ENCODE measurements around the gene MAP7.

MAP7 gene

GRCh38 chr6:136427378-136427717 is 122.9 kb downstream of the MAP7 start:
- in situ Hi-C loops (cut with MboI; ENCODE audit: low sequenced_read_pairs, unreplicated experiment) = no loop called here
- no peak for DNase-seq (ENCODE audit: low spot score)

GRCh38 chr6:136426627-136427377 is 123.4 kb downstream of the MAP7 start:
- in situ Hi-C loops (cut with MboI; ENCODE audit: low sequenced_read_pairs, unreplicated experiment) = no loop called here
- no peak for DNase-seq (ENCODE audit: low spot score)
- TF ChIP-seq CTCF (IDR thresholded peaks at IDR 0.05; ENCODE audit: borderline replicate concordance, control extremely low read depth, extremely low read depth, insufficient read depth, missing control alignments) = no peak

More at GRCh38 chr6:136427378-136427717, 122.9 kb downstream of the MAP7 start:
- TF ChIP-seq CTCF (IDR thresholded peaks at IDR 0.05; ENCODE audit: borderline replicate concordance, control extremely low read depth, extremely low read depth, insufficient read depth, missing control alignments) = no peak

GRCh38 chr6:136425793-136426192 is 124.4 kb downstream of the MAP7 start:
- DNase-seq (ENCODE audit: low spot score) = no peak
- no peak for TF ChIP-seq CTCF (IDR thresholded peaks at IDR 0.05; ENCODE audit: borderline replicate concordance, control extremely low read depth, extremely low read depth, insufficient read depth, missing control alignments)
- in situ Hi-C loops (cut with MboI; ENCODE audit: low sequenced_read_pairs, unreplicated experiment) = no loop called here

- no peak for TF ChIP-seq CTCF (IDR thresholded peaks at IDR 0.05; ENCODE audit: borderline replicate concordance, control extremely low read depth, extremely low read depth, insufficient read depth, missing control alignments)
- no peak for DNase-seq (ENCODE audit: low spot score)
- in situ Hi-C loops (cut with MboI; ENCODE audit: low sequenced_read_pairs, unreplicated experiment) = no loop called here
These were observed 125.3 kb downstream of the MAP7 start for GRCh38 chr6:136424901-136425300.

GRCh38 chr6:136424450-136424849 is 125.8 kb downstream of the MAP7 start:
- no peak for DNase-seq (ENCODE audit: low spot score)

GRCh38 chr6:136421537-136422158 is 128.6 kb downstream of the MAP7 start:
- no peak for DNase-seq (ENCODE audit: low spot score)
- in situ Hi-C loops (cut with MboI; ENCODE audit: low sequenced_read_pairs, unreplicated experiment) = no loop called here
- TF ChIP-seq CTCF (IDR thresholded peaks at IDR 0.05; ENCODE audit: borderline replicate concordance, control extremely low read depth, extremely low read depth, insufficient read depth, missing control alignments) = no peak

More at GRCh38 chr6:136424450-136424849, 125.8 kb downstream of the MAP7 start:
- in situ Hi-C loops (cut with MboI; ENCODE audit: low sequenced_read_pairs, unreplicated experiment) = no loop called here
- TF ChIP-seq CTCF (IDR thresholded peaks at IDR 0.05; ENCODE audit: borderline replicate concordance, control extremely low read depth, extremely low read depth, insufficient read depth, missing control alignments) = no peak
